HepG2 (cell line): ENCODE data around the gene SRSF10. TPM values are rescaled to one million over a fixed set of nuclear protein-coding genes. Genes with fewer than 3 reads are reported as not detected.

ENCODE experiments used
- ISX ChIP-seq: sonication (generic); formaldehyde crosslinking; conservative IDR thresholded peaks from 2 replicates; pipeline ENCODE4 v1.5.0; 2020; ENCODE audit warnings: missing genetic modification reagents
- KLF15 ChIP-seq: sonication (generic); formaldehyde crosslinking; IDR thresholded peaks from 2 replicates; pipeline ENCODE4 v1.8.1; 2023; ENCODE audit warnings: borderline replicate concordance, mild to moderate bottlenecking, inconsistent platforms, missing genetic modification reagents, mixed read lengths
- NFYC ChIP-seq: IDR thresholded peaks from 2 replicates; pipeline ENCODE4 v1.6.1; 2016; ENCODE audit warnings: missing genetic modification reagents, missing compliant biosample characterization
- SOX6 ChIP-seq, 2 experiments: fragments of 450-650 bp in 1 of 2; sonication (generic) in 1 of 2; formaldehyde crosslinking in 1 of 2; IDR thresholded peaks; 2 replicates each; pipeline versions ENCODE4 v1.4.0 to v1.6.1; 2017 to 2020; ENCODE audit warnings: antibody characterized with exemption in 1 of 2, mild to moderate bottlenecking in 1 of 2, missing genetic modification reagents in 1 of 2
- THYN1 ChIP-seq: sonication (generic); formaldehyde crosslinking; IDR thresholded peaks from 2 replicates; pipeline ENCODE4 v1.8.1; 2023; ENCODE audit warnings: low read depth, mild to moderate bottlenecking, moderate library complexity, missing genetic modification reagents, borderline replicate concordance
- ZFX ChIP-seq: sonication (generic); formaldehyde crosslinking; IDR thresholded peaks from 2 replicates; pipeline ENCODE4 v1.4.0; 2020; ENCODE audit warnings: mild to moderate bottlenecking, low read depth, missing genetic modification reagents, moderate library complexity
- ZNF101 ChIP-seq: sonication (generic); formaldehyde crosslinking; IDR thresholded peaks from 2 replicates; pipeline ENCODE4 v1.4.0; 2020; ENCODE audit warnings: mild to moderate bottlenecking, low read depth, missing genetic modification reagents, borderline replicate concordance
- ZNF207 ChIP-seq: fragments of 450-650 bp; IDR thresholded peaks from 2 replicates; pipeline ENCODE4 v1.6.1; 2016; ENCODE audit warnings: antibody characterized with exemption, borderline replicate concordance
- ZNF558 ChIP-seq: sonication (generic); formaldehyde crosslinking; IDR thresholded peaks from 2 replicates; pipeline ENCODE4 v1.9.0; 2022; ENCODE audit warnings: mild to moderate bottlenecking, missing genetic modification reagents, borderline replicate concordance
- ZNF577 ChIP-seq: sonication (generic); formaldehyde crosslinking; IDR thresholded peaks from 2 replicates; pipeline ENCODE4 v1.4.0; 2020; ENCODE audit warnings: mild to moderate bottlenecking, low read depth, missing genetic modification reagents, borderline replicate concordance
- ZSCAN12 ChIP-seq: sonication (generic); formaldehyde crosslinking; IDR thresholded peaks from 2 replicates; pipeline ENCODE4 v1.9.0; 2021; ENCODE audit warnings: mild to moderate bottlenecking, missing genetic modification reagents
- polyA plus RNA-seq, 8 experiments: library from polyadenylated mRNA; depleted of rRNA in 3 of 8; stranded (reverse) in 7 of 8; unstranded in 1 of 8; fragments of >200 nt; fragmentation: Illumina TruSeq in 4 of 8; extraction: Trizol in 4 of 8; gene quantifications; 2 replicates each; pipeline versions ENCODE4 v1.2.1 to v1.2.3, GENCODE V29; 2011 to 2016; ENCODE audit warnings: low read depth in 4 of 8, missing spikeins in 1 of 8, mixed read lengths in 1 of 8; ENCODE audit not compliant: insufficient read depth in 1 of 8
- total RNA-seq, 5 experiments: library from RNA; depleted of rRNA; stranded (reverse); fragments of >200 nt; fragmentation: Illumina TruSeq; extraction: Trizol; gene quantifications; 2 replicates each; pipeline ENCODE4 v1.2.3, GENCODE V29; 2016; ENCODE audit warnings: low read depth in 1 of 5
- TF ChIP-seq, protein P1 (sequence below): IDR thresholded peaks from 2 replicates; pipeline ENCODE4 v1.6.1; 2016; ENCODE audit warnings: missing compliant biosample characterization, missing genetic modification reagents, borderline replicate concordance
- TF ChIP-seq, protein P2 (sequence below): sonication (generic); formaldehyde crosslinking; IDR thresholded peaks from 2 replicates; pipeline ENCODE4 v1.4.0; 2020; ENCODE audit warnings: mild to moderate bottlenecking, missing genetic modification reagents

SRSF10 gene
- total and polyA plus RNA-seq, 2 of the 13 experiments (the other 11 are each of a cell fraction or from before 2014, with no cell fraction given), result 126 to 186 TPM

DNA sequence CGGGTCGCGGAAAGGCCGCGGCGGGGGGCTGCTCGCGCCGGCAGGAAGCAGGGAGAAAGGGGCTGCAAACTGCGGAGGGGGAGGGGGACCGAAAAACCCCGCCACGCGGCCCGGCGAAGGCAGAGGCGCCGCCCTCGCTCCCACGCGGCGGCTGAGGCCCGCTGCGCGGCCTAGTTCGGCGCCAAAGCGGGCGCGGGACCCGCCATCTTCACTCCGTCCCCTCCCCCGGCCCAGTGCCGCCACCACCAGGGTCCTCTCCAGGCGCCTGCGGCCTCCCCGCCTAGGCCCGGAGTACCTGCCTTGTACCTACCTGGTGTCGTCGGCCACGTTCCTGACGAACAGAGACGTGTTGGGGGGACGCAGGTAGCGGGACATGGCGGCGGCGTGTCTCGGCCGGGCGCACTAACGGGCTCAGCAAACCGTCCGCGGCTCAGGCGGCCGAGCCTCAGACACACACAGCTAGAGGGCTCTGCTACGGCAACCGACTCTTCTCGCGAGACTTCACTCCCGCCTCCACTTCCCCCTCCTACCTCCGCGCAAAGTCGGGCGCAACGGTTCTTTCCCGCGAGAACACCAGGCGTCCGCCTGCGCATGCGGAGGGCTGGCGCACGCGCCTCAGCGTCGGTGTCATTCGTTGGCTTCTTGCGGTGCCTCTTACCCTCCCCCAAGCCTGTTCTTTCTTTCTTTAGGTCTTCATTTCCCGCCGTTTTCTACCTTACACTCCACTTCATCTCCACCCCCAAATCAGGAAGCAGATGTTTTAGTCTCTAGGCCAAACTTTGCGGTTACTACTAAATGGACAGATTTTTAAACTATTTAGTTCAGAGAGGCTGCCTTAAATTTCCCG is at the start of gene SRSF10 (continued):
- TF ChIP-seq KLF15 (CRISPR knock-in tag) (peak; percentile 52; the same call in 1 of the 2 replicates), ZSCAN12 (CRISPR knock-in tag) (no peak), ZFX (CRISPR knock-in tag) (peak; percentile 99), ISX (CRISPR knock-in tag) (peak; percentile 58; the same call in 1 of the 2 replicates), ZNF577 (0 out of 2 replicates have a peak, but pooled peaks have one; percentile 81), NFYC (peak; percentile 60), SOX6 (IDR thresholded peaks at IDR 0.05) (no peak), SOX6 (CRISPR knock-in tag; IDR thresholded peaks at IDR 0.05) (peak; percentile 86), ZNF558 (CRISPR knock-in tag) (peak; percentile 82; the same call in 1 of the 2 replicates), ZNF101 (CRISPR knock-in tag) (peak; percentile 51; the same call in 1 of the 2 replicates), THYN1 (no peak), ZNF207 (no peak)
- TF ChIP-seq, protein P1, sequence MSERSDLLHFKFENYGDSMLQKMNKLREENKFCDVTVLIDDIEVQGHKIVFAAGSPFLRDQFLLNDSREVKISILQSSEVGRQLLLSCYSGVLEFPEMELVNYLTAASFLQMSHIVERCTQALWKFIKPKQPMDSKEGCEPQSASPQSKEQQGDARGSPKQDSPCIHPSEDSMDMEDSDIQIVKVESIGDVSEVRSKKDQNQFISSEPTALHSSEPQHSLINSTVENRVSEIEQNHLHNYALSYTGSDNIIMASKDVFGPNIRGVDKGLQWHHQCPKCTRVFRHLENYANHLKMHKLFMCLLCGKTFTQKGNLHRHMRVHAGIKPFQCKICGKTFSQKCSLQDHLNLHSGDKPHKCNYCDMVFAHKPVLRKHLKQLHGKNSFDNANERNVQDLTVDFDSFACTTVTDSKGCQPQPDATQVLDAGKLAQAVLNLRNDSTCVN (CRISPR knock-in tag), result peak; percentile 63; the same call in 1 of the 2 replicates
- TF ChIP-seq, protein P2, sequence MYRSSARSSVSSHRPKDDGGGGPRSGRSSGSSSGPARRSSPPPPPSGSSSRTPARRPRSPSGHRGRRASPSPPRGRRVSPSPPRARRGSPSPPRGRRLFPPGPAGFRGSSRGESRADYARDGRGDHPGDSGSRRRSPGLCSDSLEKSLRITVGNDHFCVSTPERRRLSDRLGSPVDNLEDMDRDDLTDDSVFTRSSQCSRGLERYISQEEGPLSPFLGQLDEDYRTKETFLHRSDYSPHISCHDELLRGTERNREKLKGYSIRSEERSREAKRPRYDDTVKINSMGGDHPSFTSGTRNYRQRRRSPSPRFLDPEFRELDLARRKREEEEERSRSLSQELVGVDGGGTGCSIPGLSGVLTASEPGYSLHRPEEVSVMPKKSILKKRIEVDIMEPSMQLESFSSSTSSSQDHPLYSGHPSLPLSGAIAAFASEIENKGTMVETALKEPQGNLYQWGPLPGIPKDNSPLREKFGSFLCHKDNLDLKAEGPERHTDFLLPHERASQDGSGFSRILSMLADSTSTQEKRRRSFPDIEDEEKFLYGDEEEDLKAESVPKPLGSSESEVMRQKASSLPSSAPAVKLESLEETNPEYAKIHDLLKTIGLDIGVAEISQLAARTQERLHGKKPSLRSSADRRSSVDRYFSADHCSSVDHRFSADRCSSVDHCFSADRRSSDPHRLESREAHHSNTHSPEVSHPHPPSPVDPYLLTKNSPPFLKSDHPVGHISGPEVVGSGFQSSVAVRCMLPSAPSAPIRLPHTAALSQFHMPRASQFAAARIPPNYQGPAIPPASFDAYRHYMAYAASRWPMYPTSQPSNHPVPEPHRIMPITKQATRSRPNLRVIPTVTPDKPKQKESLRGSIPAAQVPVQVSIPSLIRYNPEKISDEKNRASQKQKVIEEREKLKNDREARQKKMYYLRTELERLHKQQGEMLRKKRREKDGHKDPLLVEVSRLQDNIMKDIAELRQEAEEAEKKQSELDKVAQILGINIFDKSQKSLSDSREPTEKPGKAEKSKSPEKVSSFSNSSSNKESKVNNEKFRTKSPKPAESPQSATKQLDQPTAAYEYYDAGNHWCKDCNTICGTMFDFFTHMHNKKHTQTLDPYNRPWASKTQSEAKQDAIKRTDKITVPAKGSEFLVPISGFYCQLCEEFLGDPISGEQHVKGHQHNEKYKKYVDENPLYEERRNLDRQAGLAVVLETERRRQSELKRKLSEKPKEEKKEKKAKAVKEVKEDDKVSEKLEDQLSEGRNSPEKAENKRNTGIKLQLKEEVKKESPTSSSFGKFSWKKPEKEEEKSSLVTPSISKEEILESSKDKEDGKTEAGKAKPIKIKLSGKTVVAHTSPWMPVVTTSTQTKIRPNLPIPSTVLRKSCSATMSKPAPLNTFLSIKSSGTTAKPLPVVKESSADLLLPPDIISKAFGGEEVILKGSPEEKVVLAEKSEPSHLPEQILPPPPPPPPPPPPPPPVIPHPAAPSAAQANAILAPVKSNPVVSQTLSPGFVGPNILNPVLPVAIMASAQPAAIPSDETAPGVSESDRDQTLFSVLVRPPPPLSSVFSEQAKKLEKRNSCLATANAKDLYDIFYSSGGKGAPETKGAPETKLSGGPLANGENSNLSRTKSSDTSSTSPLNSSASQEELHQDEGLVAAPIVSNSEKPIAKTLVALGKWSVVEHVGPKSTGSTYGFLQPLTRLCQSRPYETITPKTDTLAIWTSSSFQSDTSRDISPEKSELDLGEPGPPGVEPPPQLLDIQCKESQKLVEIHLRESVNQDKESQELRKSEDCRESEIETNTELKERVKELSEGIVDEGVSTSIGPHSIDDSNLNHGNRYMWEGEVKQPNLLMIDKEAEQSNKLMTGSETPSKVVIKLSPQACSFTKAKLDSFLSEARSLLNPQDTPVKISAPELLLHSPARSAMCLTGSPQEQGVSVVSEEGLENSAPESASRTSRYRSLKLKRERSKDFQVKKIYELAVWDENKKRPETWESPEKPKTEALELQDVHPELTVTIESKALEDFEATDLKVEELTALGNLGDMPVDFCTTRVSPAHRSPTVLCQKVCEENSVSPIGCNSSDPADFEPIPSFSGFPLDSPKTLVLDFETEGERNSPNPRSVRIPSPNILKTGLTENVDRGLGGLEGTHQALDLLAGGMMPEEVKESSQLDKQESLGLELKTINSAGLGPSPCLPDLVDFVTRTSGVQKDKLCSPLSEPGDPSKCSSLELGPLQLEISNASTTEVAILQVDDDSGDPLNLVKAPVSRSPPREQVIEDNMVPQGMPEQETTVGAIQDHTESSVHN, result peak; percentile 65; the same call in 1 of the 2 replicates
